Activated naive CD4-positive, alpha-beta T cell treated with anti-CD3 and anti-CD28 coated beads for 36 hours (primary cell): ENCODE results near the gene VSTM5. TPM values are rescaled to one million over a fixed set of nuclear protein-coding genes. Genes with fewer than 3 reads are reported as not detected.

Source experiments
- CTCF ChIA-PET: fragments of 350-600 bp; sonication (Branson Sonifier 250); formaldehyde crosslinking; loops from one replicate; lab custom pipeline; 2021; ENCODE audit warnings: antibody characterized with exemption; lab: Charles Lee
- DNase-seq: peaks from one replicate; pipeline ENCODE4 v3.0.0-alpha.2; 2020
- H3K27ac Mint-ChIP-seq: one replicate; pipeline ENCODE4 v1.8.0; 2021; ENCODE audit warnings: mild to moderate bottlenecking, mixed read lengths
- H3K27me3 Mint-ChIP-seq: one replicate; pipeline ENCODE4 v1.8.0; 2021; ENCODE audit warnings: low read depth, mixed read lengths
- H3K36me3 Mint-ChIP-seq: one replicate; pipeline ENCODE4 v1.8.0; 2021; ENCODE audit warnings: low read depth, mixed read lengths
- H3K4me1 Mint-ChIP-seq: one replicate; pipeline ENCODE4 v1.8.0; 2021; ENCODE audit warnings: low read depth, mixed read lengths
- H3K4me3 Mint-ChIP-seq: one replicate; pipeline ENCODE4 v1.8.0; 2021; ENCODE audit warnings: mild to moderate bottlenecking, moderate library complexity, mixed read lengths
- H3K9me3 Mint-ChIP-seq: one replicate; pipeline ENCODE4 v1.8.0; 2021; ENCODE audit warnings: mixed read lengths
- intact Hi-C: fragments of 100-400 bp; cut with micrococcal nuclease; formaldehyde crosslinking; loops from one replicate; pipeline ENCODE4 v1.15.1; 2023
- total RNA-seq, 2 experiments: library from RNA; stranded (reverse); gene quantifications; one replicate each; pipeline ENCODE4 v1.2.3, GENCODE V29; 2021

VSTM5 gene
- total RNA-seq, 2 experiments from 2014 or later: not detected

DNA sequence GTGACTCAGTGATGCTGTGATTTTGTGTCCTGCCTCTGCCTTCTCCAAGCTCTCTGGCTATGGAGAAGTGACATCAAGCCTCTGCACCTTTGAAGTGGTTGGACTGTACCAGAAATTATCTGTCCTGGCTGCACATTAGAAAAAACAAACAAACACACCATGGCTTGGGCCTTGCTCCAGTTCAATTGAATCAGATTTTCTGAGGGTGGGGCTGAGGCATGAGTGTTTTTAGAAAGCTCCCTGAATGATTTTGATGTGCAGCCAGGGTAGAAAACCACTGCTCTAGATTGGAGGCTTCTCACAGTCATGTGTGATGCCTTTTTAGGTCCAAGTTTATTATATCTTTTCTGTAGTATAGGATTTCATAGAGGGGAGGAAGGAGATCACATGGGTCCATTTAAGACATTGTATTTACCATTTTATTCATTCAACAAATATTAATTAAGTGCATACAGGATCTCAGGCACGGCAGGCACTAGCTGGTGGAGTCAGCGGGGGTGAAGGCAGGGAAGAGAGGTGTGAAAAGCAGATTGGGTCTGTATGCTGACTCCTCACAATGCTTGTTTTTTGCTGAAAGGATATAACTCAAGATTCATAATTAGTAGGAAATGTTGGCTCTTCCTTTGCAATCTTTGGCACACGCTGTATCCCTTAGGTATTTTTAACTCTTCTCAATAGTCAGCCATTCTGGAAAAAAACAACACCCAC, 7.1 kb upstream of the VSTM5 start:
- H3K36me3 Mint-ChIP-seq: no peaks in the 10 kb centered on the region
- intact Hi-C loops: no loop called here

GRCh38 chr11:93852242-93852641, 1.8 kb upstream of the VSTM5 start:
- intact Hi-C loops: no loop called here
- no peak for DNase-seq
- Mint-ChIP-seq H3K9me3 (no peaks in the 10 kb centered on the region), H3K36me3 (no peaks in the 10 kb centered on the region), H3K4me1 (peaks cover 4% of the 10 kb centered on the region), H3K27ac (no peak overlapping the region), H3K27me3 (peaks cover 27% of the 10 kb centered on the region), H3K4me3 (no peak overlapping the region)
- CTCF ChIA-PET: no interaction called here

More for the DNA sequence above, 7.1 kb upstream of the VSTM5 start:
- Mint-ChIP-seq H3K4me3 (no peak overlapping the region), H3K27ac (no peak overlapping the region), H3K27me3 (peaks cover 3% of the 10 kb centered on the region), H3K9me3 (no peaks in the 10 kb centered on the region), H3K4me1 (no peaks in the 10 kb centered on the region)
- DNase-seq: no peak
- CTCF ChIA-PET: no interaction called here

GRCh38 chr11:93849751-93850593, 446 bp downstream of the VSTM5 start:
- no peak for DNase-seq
- no peaks in the 10 kb centered on the region for H3K36me3 Mint-ChIP-seq
- H3K4me3 Mint-ChIP-seq: peak overlapping the region; percentile 29
- no peaks in the 10 kb centered on the region for H3K9me3 Mint-ChIP-seq
- intact Hi-C loops: no loop called here
- peaks cover 27% of the 10 kb centered on the region for H3K27me3 Mint-ChIP-seq
- peaks cover 4% of the 10 kb centered on the region for H3K4me1 Mint-ChIP-seq
- CTCF ChIA-PET: no interaction called here
- H3K27ac Mint-ChIP-seq: no peak overlapping the region

- CTCF ChIA-PET: no interaction called here
- H3K27ac Mint-ChIP-seq: no peak overlapping the region
Observed at GRCh38 chr11:93849201-93849600, 1.2 kb downstream of the VSTM5 start.

GRCh38 chr11:93846411-93846810, 4.0 kb downstream of the VSTM5 start:
- Mint-ChIP-seq H3K36me3 (no peaks in the 10 kb centered on the region), H3K4me1 (peaks cover 4% of the 10 kb centered on the region), H3K4me3 (no peak overlapping the region), H3K9me3 (no peaks in the 10 kb centered on the region), H3K27me3 (peaks cover 17% of the 10 kb centered on the region), H3K27ac (no peak overlapping the region)
- no peak for DNase-seq
- intact Hi-C loops: no loop called here
- CTCF ChIA-PET: no interaction called here

More at GRCh38 chr11:93849201-93849600, 1.2 kb downstream of the VSTM5 start:
- H3K4me3 Mint-ChIP-seq: peak overlapping the region; percentile 29
- DNase-seq: no peak
- intact Hi-C loops: no loop called here
- H3K4me1 Mint-ChIP-seq: peaks cover 4% of the 10 kb centered on the region
- H3K9me3 Mint-ChIP-seq: no peaks in the 10 kb centered on the region
- H3K27me3 Mint-ChIP-seq: peaks cover 27% of the 10 kb centered on the region
- H3K36me3 Mint-ChIP-seq: no peaks in the 10 kb centered on the region

- intact Hi-C loops: no loop called here
Observed at GRCh38 chr11:93845181-93846092, 5.0 kb downstream of the VSTM5 start.

GRCh38 chr11:93844568-93844967, 5.8 kb downstream of the VSTM5 start:
- Mint-ChIP-seq H3K9me3 (no peaks in the 10 kb centered on the region), H3K36me3 (no peaks in the 10 kb centered on the region), H3K27me3 (peaks cover 6% of the 10 kb centered on the region), H3K27ac (no peak overlapping the region), H3K4me3 (no peak overlapping the region), H3K4me1 (peaks cover 2% of the 10 kb centered on the region)
- CTCF ChIA-PET: interaction anchor here (1.2 kb wide), 1 partner anchor 52 kb away, joined by 3 read pairs; no protein-coding TSS in a partner anchor
- intact Hi-C loops: no loop called here
- DNase-seq: no peak

More at GRCh38 chr11:93845181-93846092, 5.0 kb downstream of the VSTM5 start:
- H3K36me3 Mint-ChIP-seq: no peaks in the 10 kb centered on the region
- H3K4me1 Mint-ChIP-seq: peaks cover 4% of the 10 kb centered on the region
- no peak for DNase-seq
- CTCF ChIA-PET: no interaction called here
- H3K27me3 Mint-ChIP-seq: peaks cover 8% of the 10 kb centered on the region
- no peak overlapping the region for H3K27ac Mint-ChIP-seq
- no peaks in the 10 kb centered on the region for H3K9me3 Mint-ChIP-seq
- H3K4me3 Mint-ChIP-seq: no peak overlapping the region

- H3K4me3 Mint-ChIP-seq: no peak overlapping the region
- CTCF ChIA-PET: interaction anchor here (1.2 kb wide), 1 partner anchor 53 kb away, joined by 3 read pairs; no protein-coding TSS in a partner anchor
- peaks cover 2% of the 10 kb centered on the region for H3K27me3 Mint-ChIP-seq
- DNase-seq: no peak
- no peaks in the 10 kb centered on the region for H3K4me1 Mint-ChIP-seq
- H3K27ac Mint-ChIP-seq: no peak overlapping the region
- intact Hi-C loops: no loop called here
- H3K36me3 Mint-ChIP-seq: no peaks in the 10 kb centered on the region
- no peaks in the 10 kb centered on the region for H3K9me3 Mint-ChIP-seq
Observed at GRCh38 chr11:93843906-93844305, 6.5 kb downstream of the VSTM5 start.

GRCh38 chr11:93842461-93842860, 8.0 kb downstream of the VSTM5 start:
- Mint-ChIP-seq H3K9me3 (no peaks in the 10 kb centered on the region), H3K4me1 (no peaks in the 10 kb centered on the region), H3K27ac (no peak overlapping the region), H3K36me3 (no peaks in the 10 kb centered on the region), H3K27me3 (no peaks in the 10 kb centered on the region), H3K4me3 (no peak overlapping the region)
- intact Hi-C loops: no loop called here
- CTCF ChIA-PET: no interaction called here
- no peak for DNase-seq

- no peak overlapping the region for H3K27ac Mint-ChIP-seq
- intact Hi-C loops: no loop called here
- CTCF ChIA-PET: no interaction called here
- no peaks in the 10 kb centered on the region for H3K27me3 Mint-ChIP-seq
- H3K4me3 Mint-ChIP-seq: no peak overlapping the region
- no peaks in the 10 kb centered on the region for H3K4me1 Mint-ChIP-seq
- H3K36me3 Mint-ChIP-seq: no peaks in the 10 kb centered on the region
- no peak for DNase-seq
- no peaks in the 10 kb centered on the region for H3K9me3 Mint-ChIP-seq
Observed at GRCh38 chr11:93842034-93842433, 8.4 kb downstream of the VSTM5 start.

DNA sequence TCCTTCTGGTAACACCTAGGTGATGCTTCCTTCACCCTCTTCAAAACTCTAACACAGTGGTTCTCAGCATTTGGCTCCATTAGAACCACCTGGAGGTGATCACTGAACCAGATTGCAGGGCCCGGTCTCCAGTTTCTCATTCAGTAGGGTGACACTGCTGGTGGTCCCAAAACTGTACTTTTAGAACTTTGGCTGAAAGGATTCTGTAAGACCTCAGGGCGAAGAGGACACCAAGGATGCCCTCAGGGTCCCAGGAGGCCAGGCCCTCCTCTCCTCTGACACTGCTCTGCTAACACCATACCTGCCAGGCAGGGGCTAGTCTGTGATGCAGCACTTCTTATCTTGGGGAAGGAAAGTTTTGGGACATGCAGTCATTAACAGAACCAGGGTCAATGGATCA, 9.0 kb downstream of the VSTM5 start:
- Mint-ChIP-seq H3K9me3 (no peaks in the 10 kb centered on the region), H3K36me3 (no peaks in the 10 kb centered on the region), H3K4me1 (no peaks in the 10 kb centered on the region), H3K27ac (no peak overlapping the region), H3K4me3 (no peak overlapping the region), H3K27me3 (no peaks in the 10 kb centered on the region)
- intact Hi-C loops: no loop called here
- no peak for DNase-seq
- CTCF ChIA-PET: no interaction called here

- CTCF ChIA-PET: no interaction called here
- no peaks in the 10 kb centered on the region for H3K36me3 Mint-ChIP-seq
- no peak overlapping the region for H3K27ac Mint-ChIP-seq
- H3K9me3 Mint-ChIP-seq: no peaks in the 10 kb centered on the region
- H3K4me3 Mint-ChIP-seq: no peak overlapping the region
- intact Hi-C loops: no loop called here
- H3K27me3 Mint-ChIP-seq: no peaks in the 10 kb centered on the region
- H3K4me1 Mint-ChIP-seq: no peaks in the 10 kb centered on the region
- DNase-seq: no peak
Observed at GRCh38 chr11:93840981-93841380, 9.4 kb downstream of the VSTM5 start.
